Glomerular visceral epithelial cell (primary cell): ENCODE data around the gene ACAP3.

Experiments
- DNase-seq: peaks from one replicate; pipeline ENCODE4 v3.0.0-alpha.2; 2016; ENCODE audit errors: extremely low spot score

The ACAP3 gene

GRCh38 chr1:1285611-1286311 is 22.0 kb downstream of the ACAP3 start:
- no peak for DNase-seq

GRCh38 chr1:1285102-1285571 is 22.6 kb downstream of the ACAP3 start:
- DNase-seq = no peak

GRCh38 chr1:1284221-1285101 is 23.3 kb downstream of the ACAP3 start:
- no peak for DNase-seq

- peak; percentile 56 for DNase-seq
Measured at GRCh38 chr1:1283821-1284220, 23.9 kb downstream of the ACAP3 start.

- DNase-seq = no peak
Measured at GRCh38 chr1:1282998-1283397, 24.7 kb downstream of the ACAP3 start.

GRCh38 chr1:1281533-1282321 is 26.0 kb downstream of the ACAP3 start:
- peak; percentile 66 for DNase-seq

GRCh38 chr1:1280782-1281481 is 26.8 kb downstream of the ACAP3 start:
- DNase-seq = no peak

- DNase-seq = no peak
Measured at GRCh38 chr1:1279028-1279427, 28.7 kb downstream of the ACAP3 start.

GRCh38 chr1:1278620-1279019 is 29.1 kb downstream of the ACAP3 start:
- no peak for DNase-seq

GRCh38 chr1:1275836-1276235 is 31.9 kb downstream of the ACAP3 start:
- peak; percentile 55 for DNase-seq

GRCh38 chr1:1274931-1275431 is 32.7 kb downstream of the ACAP3 start:
- no peak for DNase-seq

GRCh38 chr1:1274299-1274930 is 33.3 kb downstream of the ACAP3 start:
- no peak for DNase-seq

GRCh38 chr1:1273512-1274298 is 34.0 kb downstream of the ACAP3 start, which contains the start of gene UBE2J2:
Gene UBE2J2, minus strand, starts transcription at chr1:1273854. Its CDS starts 5,862 bp downstream, at chr1:1267992.
- peak; percentile 92 for DNase-seq

GRCh38 chr1:1273209-1273511 is 34.6 kb downstream of the ACAP3 start:
- DNase-seq = no peak

GRCh38 chr1:1272341-1273208 is 35.2 kb downstream of the ACAP3 start:
- DNase-seq = peak; percentile 66

- peak; percentile 85 for DNase-seq
Measured at GRCh38 chr1:1270813-1271212, 36.9 kb downstream of the ACAP3 start.

GRCh38 chr1:1268284-1268682 is 39.4 kb downstream of the ACAP3 start:
- no peak for DNase-seq

- DNase-seq = no peak
Measured at GRCh38 chr1:1267488-1268283, 40.0 kb downstream of the ACAP3 start.
